ENCODE results near the gene PCDHGA7.
"Not testable (repeated sequence)": the region's sequence is repeated elsewhere in the genome, so short reads cannot be mapped to it uniquely, and the experiment has no call there.

- not testable (repeated sequence) for TF ChIP-seq POLR2AphosphoS5 (IDR thresholded peaks at IDR 0.05; ENCODE audit: insufficient read depth in 1 of 2, low read depth in 1 of 2); POLR2A (IDR thresholded peaks at IDR 0.05)
- TF ChIP-seq CTCF (IDR thresholded peaks at IDR 0.05) = peak in 1 of 3 experiments; percentile 22
Observed at GRCh38 chr5:141407790-141408505, 25.4 kb downstream of the PCDHGA7 start, which contains the start of gene PCDHGB6.
